DND-41 (cell line): ENCODE data around the gene WDR12.
"Not testable (repeated sequence)": the region's sequence is repeated elsewhere in the genome, so short reads cannot be mapped to it uniquely, and the experiment has no call there.

Experiments used
- EZH2 ChIP-seq: IDR thresholded peaks from 3 replicates; pipeline ENCODE4 v1.6.1; 2012; ENCODE audit warnings: borderline replicate concordance, low read depth, mild to moderate bottlenecking, moderate library complexity, low read length, inconsistent platforms; ENCODE audit not compliant: severe bottlenecking
- TF ChIP-seq, protein P1 (sequence below): IDR thresholded peaks from 2 replicates; pipeline ENCODE4 v1.5.1; 2012; ENCODE audit warnings: borderline replicate concordance, low read length, moderate library complexity, mild to moderate bottlenecking; ENCODE audit not compliant: poor library complexity, severe bottlenecking; ENCODE audit errors: extremely low read depth

DNA sequence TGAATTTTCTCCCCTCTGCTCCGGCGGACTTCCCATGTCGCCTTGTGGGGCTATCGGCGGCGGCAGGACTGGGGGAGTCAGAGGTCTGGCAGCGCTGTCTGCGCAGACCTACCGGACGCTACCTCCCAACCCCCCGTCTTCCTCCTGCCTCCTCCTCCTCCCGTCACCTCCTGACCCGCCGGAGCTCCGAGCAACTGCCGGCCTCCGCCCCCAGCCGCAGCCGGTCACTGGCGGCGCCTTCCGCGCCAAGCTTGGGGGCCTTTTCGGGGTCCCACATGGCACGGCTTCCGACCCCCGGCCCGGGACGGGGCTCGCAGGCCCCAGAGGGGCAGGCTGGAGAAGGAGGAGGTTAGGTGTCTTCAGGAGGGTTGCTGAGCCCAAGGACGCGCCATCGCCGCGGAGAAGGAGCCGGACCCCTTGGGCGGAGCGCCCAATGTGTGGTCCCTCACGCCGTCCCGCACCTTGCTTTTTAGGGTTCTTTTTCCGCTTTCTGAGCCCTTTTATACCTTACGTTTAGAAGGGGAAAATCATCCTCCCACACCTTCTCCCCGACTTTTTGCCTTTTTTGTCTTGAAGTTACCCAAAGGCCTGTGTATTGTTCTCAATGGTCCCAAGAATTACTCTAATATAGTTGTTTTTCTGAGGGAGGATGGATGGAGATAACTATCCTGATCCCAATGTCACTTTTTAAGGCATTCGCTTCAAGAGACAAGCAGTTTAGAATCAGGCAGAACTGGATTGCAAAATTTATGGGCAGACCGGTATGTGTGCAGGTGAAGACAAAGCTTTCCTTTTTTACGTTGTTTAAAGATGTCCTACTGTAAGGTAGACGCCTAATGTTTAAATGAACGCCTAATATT lies 1.1 kb upstream of the WDR12 start:
- TF ChIP-seq, protein P1, sequence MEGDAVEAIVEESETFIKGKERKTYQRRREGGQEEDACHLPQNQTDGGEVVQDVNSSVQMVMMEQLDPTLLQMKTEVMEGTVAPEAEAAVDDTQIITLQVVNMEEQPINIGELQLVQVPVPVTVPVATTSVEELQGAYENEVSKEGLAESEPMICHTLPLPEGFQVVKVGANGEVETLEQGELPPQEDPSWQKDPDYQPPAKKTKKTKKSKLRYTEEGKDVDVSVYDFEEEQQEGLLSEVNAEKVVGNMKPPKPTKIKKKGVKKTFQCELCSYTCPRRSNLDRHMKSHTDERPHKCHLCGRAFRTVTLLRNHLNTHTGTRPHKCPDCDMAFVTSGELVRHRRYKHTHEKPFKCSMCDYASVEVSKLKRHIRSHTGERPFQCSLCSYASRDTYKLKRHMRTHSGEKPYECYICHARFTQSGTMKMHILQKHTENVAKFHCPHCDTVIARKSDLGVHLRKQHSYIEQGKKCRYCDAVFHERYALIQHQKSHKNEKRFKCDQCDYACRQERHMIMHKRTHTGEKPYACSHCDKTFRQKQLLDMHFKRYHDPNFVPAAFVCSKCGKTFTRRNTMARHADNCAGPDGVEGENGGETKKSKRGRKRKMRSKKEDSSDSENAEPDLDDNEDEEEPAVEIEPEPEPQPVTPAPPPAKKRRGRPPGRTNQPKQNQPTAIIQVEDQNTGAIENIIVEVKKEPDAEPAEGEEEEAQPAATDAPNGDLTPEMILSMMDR = not testable (repeated sequence)
- TF ChIP-seq EZH2 = not testable (repeated sequence)
